ENCODE data around the gene SSBP3.
"Not testable (repeated sequence)": the region's sequence is repeated elsewhere in the genome, so short reads cannot be mapped to it uniquely, and the experiment has no call there.

SSBP3 gene

GRCh38 chr1:54406339-54407153 lies at the start of gene SSBP3:
Gene SSBP3, minus strand, starts transcription at chr1:54406394.
- peak; percentile 81 for DNase-seq

- no peak for DNase-seq
Observed at GRCh38 chr1:54453509-54453908, 47.3 kb upstream of the SSBP3 start.

DNA sequence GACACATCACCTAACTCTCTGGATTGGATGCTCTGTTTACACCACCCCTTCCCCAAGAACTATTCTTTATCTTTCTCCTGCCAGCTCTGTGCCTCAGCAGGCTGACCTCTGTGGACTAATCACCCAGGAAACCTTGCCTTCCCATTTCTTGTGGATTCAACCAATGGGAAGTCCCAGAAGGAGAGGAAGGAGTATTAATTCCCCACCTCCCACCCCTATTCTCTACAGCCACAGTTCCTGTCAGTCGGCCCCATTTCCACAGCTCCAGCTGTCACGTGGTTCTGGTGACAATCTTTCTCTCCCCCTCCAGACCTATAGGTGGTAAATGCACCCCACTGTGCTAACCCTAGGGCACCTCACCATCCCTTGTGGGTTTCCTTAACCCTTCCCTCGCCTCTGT lies 46.8 kb upstream of the SSBP3 start:
- DNase-seq: no peak

GRCh38 chr1:54449431-54449830 lies 43.2 kb upstream of the SSBP3 start:
- DNase-seq: not testable (repeated sequence)

- not testable (repeated sequence) for DNase-seq
Observed at GRCh38 chr1:54448801-54449200, 42.6 kb upstream of the SSBP3 start.

DNA sequence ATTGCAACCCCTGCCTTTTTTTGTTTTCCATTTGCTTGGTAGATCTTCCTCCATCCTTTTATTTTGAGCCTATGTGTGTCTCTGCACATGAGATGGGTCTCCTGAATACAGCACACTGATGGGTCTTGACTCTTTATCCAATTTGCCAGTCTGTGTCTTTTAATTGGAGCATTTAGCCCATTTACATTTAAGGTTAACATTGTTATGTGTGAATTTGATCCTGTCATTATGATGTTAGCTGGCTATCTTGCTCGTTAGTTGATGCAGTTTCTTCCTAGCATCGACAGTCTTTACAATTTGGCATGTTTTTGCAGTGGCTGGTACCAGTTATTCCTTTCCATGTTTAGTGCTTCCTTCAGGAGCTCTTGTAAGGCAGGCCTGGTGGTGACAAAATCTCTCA lies 40.9 kb upstream of the SSBP3 start:
- DNase-seq: not testable (repeated sequence)

DNA sequence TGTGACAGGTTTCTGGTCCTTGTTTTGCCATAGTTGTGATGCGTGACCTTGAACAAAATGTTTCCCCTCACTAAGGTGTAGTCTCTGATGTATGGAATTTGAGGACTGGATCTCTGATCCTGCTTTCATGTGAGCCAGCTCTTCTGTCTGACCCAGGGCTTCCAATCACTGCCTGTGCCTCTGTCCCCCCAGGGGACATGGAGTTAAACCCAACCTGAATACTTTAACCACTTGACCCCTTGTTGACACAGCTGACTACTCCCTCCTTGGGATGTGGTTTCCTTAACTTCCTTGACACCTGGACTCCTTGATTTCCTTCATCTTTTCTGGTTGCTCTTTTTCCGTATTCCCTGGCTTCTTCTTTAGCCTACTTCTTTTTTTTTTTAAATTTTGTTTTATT lies 36.0 kb upstream of the SSBP3 start:
- no peak for DNase-seq

DNA sequence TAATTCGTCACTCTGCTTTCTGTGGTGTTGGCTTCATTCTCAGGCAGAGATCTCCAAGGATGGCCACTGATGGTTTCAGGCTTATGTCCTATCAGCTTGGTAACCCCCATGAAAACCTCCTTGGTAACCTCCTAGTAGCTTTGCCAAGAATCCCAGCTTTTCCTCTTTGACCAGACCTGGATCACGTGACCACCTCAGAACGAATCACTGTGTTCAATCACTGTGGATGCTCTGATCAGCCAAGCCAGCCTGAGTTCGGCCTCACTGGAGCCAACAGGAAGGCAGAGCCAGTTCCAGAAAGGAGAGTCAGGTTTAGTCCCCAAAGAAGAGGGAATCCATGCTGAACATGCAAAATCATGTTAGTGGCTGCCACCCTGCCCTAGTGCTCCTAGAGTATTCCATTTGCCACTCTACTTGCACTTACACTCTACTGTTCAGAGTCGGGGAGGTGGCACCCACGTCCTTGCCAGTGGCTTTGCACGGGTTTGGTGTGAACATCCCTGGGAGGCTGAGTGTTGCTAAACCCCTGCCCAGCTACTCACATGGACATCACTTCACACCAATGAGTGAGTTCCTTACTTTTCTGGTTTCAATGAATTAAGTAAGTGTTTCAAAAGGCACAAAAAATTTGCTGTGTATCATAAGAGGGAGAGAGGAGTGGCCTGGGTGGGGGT lies 33.5 kb upstream of the SSBP3 start:
- DNase-seq: no peak

GRCh38 chr1:54437783-54438182 lies 31.6 kb upstream of the SSBP3 start:
- DNase-seq: no peak

GRCh38 chr1:54436826-54437225 lies 30.6 kb upstream of the SSBP3 start:
- no peak for DNase-seq

DNA sequence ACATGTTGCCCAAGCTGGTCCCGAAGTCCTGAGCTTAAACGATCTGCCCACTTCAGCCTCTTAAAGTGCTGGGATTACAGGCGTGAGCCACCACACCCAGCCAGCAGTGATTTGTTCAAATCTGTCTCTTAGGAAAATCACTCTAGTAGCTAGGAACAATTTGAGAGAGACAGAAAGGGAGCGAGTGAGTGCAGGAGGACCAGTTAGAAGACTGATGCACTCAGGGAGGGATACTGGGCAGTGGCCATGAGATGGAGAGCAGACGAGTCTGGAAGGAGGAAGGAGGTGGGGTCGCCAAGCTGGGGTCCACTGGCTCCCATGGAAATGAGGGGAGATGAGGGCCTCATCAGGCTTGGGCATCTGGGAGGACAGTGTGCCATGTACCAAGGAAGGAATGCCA lies 23.6 kb upstream of the SSBP3 start:
- DNase-seq: no peak

DNA sequence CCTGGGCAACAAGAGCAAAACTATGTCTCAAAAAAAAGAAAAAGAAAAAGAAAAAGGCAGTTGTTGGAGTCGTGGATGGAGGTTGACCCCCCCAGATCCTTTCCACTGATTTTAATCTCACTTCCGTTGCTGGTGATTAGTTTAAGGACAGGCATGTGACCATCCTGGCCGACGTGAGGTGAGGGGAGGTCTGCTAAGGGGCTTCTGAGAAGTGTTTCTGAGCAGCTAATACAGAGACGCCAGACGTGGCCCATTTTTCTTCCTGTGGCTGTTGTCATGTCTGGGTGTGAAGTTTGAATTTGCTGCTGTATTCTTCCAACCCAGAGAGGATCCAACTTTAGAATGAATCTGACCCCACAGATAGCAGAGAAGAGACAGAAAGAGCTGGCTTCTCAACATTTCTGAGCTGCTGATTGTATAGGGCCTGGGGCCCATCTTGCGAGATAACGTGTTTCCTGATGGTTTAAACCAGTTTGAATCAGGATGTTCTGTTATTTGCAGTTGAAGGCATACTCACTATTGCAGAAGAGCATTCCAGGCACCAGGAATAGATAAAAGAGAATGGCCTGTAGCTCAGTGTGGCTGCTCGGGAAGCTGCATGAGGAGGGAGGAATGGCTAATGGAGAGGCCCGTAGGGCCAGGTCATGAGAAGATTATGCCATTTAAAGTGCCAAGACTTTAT lies 22.8 kb upstream of the SSBP3 start:
- DNase-seq: no peak

- DNase-seq: no peak
Observed at GRCh38 chr1:54425152-54425584, 19.0 kb upstream of the SSBP3 start.

- no peak for DNase-seq
Observed at GRCh38 chr1:54424398-54424797, 18.2 kb upstream of the SSBP3 start.

- DNase-seq: no peak
Observed at GRCh38 chr1:54421101-54421504, 14.9 kb upstream of the SSBP3 start.

GRCh38 chr1:54418598-54418997 lies 12.4 kb upstream of the SSBP3 start:
- not testable (repeated sequence) for DNase-seq

GRCh38 chr1:54417123-54417522 lies 10.9 kb upstream of the SSBP3 start:
- peak; percentile 60 to 64 for DNase-seq

DNA sequence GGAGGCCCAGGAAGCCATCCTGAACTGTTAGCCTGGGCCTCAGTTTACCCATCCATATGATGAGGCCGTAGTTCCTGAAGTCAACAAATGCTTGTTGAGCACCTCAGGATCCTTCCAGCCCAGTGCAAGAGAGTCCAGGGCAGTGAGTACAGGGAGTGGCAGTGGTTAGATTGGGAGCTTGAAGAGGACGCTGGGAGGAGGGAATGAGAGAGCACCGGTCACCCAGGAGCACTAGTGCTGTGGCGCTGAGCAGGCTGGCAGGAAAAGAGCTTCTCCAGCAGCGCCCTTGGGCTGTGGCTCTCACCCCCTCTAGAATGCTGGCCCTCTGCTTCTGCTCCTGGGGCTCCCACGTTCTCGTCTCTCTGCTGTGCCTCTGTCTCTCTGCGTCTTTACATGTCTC lies 10.2 kb upstream of the SSBP3 start:
- DNase-seq: no peak

DNA sequence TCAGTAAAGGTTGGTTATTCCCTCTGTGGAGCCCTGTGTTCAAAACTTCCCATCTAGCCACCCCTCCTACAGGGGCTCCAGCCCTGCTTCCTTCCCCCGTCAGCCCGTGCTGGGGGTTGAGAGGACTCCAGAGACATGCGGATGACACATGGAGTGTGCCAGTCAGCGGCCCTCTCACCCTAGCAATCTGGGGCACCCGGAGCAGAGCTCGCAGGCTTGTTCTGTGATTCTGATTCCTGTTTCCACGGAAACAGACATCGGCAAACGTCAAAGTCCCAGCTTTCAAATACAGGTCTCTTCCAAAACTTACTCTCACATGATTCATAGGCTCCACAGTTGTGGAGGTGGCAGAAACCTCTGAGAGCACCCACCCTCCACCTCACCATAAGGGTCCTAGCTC lies 9.8 kb upstream of the SSBP3 start:
- DNase-seq: no peak

DNA sequence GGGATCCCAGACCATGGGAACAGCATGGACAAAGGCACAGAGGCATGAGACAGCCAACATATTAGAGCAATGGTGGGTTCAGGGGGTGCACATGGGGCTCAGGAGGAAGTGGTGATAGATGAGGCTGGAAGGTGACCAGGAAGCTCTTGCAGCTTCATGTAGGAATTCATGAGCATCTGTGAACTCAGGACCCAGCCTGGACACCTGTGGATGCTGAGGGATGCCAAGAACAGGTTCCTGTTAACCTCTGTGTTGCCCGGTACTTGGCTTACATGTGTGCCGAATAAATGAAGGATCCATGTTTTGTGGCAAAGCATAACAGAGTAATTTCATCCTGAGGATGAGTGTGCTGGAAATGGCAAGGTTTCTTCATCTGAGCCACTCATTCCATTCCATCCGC lies 9.3 kb upstream of the SSBP3 start:
- DNase-seq: no peak

DNA sequence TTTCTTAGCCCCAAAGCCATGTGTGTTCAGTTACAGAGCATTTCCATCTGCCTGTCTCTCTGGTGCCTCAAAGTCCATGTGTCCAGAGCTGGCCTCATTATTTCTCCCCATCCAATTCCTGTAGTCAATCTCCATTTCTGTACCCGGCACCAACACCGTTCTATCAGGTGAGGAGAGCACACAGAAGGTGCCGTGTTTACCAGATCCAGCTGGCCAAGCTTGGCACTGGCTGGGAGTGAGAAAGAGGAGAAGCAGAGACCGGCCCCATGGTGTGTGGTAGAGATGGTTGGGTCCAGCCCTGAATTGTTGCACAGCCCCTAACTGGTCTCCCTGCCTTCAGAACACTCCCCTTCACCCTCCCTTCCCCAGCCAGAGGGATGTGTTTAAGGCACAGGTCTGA lies 7.5 kb upstream of the SSBP3 start:
- no peak for DNase-seq

DNA sequence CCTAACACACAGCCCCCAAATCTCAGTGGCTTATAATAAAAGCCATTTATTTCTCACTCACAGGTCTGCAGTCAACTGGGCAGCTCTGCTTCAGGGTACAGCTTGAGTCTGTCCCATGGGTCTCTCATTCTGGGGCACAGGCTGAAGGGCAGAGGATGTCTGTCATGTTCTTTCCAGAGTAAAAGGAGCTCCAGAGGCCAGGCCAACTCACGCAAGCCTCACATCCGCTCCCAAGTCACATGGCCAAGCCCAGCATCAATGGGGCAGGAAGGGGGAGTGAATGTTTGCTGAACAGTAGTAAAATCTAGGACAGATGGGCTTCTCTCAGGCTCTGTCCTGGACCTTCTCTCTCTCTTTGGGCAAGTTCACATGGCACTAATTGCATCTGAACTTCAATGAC lies 7.1 kb upstream of the SSBP3 start:
- peak; percentile 25 to 41 for DNase-seq

GRCh38 chr1:54410359-54410758 lies 4.2 kb upstream of the SSBP3 start:
- DNase-seq: no peak

Data from Kasumi-1 (cell line).